Measurements from ENCODE around the gene ADGRL1.
"Not testable (repeated sequence)": the region's sequence is repeated elsewhere in the genome, so short reads cannot be mapped to it uniquely, and the experiment has no call there.

Gene ADGRL1

GRCh38 chr19:14205452-14206287 lies at the start of gene ADGRL1:
Gene ADGRL1 (minus strand): TSS chr19:14206169. CDS start chr19:14183602, 22,567 bp downstream.
- DNase-seq (ENCODE audit: low spot score) = not testable (repeated sequence)

- DNase-seq (ENCODE audit: low spot score) = not testable (repeated sequence)
Observed at GRCh38 chr19:14255316-14255715, 49.3 kb upstream of the ADGRL1 start.

GRCh38 chr19:14253822-14254599 lies 48.0 kb upstream of the ADGRL1 start:
- not testable (repeated sequence) for DNase-seq (ENCODE audit: low spot score)

- not testable (repeated sequence) for DNase-seq (ENCODE audit: low spot score)
Observed at GRCh38 chr19:14252136-14252535, 46.2 kb upstream of the ADGRL1 start.

- DNase-seq (ENCODE audit: low spot score) = no peak
Observed at GRCh38 chr19:14250870-14251269, 44.9 kb upstream of the ADGRL1 start.

GRCh38 chr19:14250315-14250714 lies 44.3 kb upstream of the ADGRL1 start:
- not testable (repeated sequence) for DNase-seq (ENCODE audit: low spot score)

- not testable (repeated sequence) for DNase-seq (ENCODE audit: low spot score)
Observed at GRCh38 chr19:14249891-14250290, 43.9 kb upstream of the ADGRL1 start.

GRCh38 chr19:14249012-14249754 lies 43.2 kb upstream of the ADGRL1 start:
- not testable (repeated sequence) for DNase-seq (ENCODE audit: low spot score)

GRCh38 chr19:14248578-14249011 lies 42.6 kb upstream of the ADGRL1 start:
- no peak for DNase-seq (ENCODE audit: low spot score)

- DNase-seq (ENCODE audit: low spot score) = not testable (repeated sequence)
Observed at GRCh38 chr19:14247548-14248471, 41.8 kb upstream of the ADGRL1 start.

- DNase-seq (ENCODE audit: low spot score) = not testable (repeated sequence)
Observed at GRCh38 chr19:14247205-14247547, 41.2 kb upstream of the ADGRL1 start.

GRCh38 chr19:14244393-14244792 lies 38.4 kb upstream of the ADGRL1 start:
- DNase-seq (ENCODE audit: low spot score) = not testable (repeated sequence)

- not testable (repeated sequence) for DNase-seq (ENCODE audit: low spot score)
Observed at GRCh38 chr19:14243718-14244117, 37.7 kb upstream of the ADGRL1 start.

- DNase-seq (ENCODE audit: low spot score) = no peak
Observed at GRCh38 chr19:14237014-14237941, 31.3 kb upstream of the ADGRL1 start.

GRCh38 chr19:14232945-14233344 lies 27.0 kb upstream of the ADGRL1 start:
- not testable (repeated sequence) for DNase-seq (ENCODE audit: low spot score)

GRCh38 chr19:14228446-14229071 lies 22.6 kb upstream of the ADGRL1 start:
- not testable (repeated sequence) for DNase-seq (ENCODE audit: low spot score)

GRCh38 chr19:14226498-14226897 lies 20.5 kb upstream of the ADGRL1 start:
- not testable (repeated sequence) for DNase-seq (ENCODE audit: low spot score)

GRCh38 chr19:14222886-14223285 lies 16.9 kb upstream of the ADGRL1 start:
- no peak for DNase-seq (ENCODE audit: low spot score)

- DNase-seq (ENCODE audit: low spot score) = not testable (repeated sequence)
Observed at GRCh38 chr19:14221345-14221744, 15.4 kb upstream of the ADGRL1 start.

All from hepatic stellate cell (primary cell).